Ishikawa (cell line): Measurements from ENCODE around the gene DGKZ.
A peak's percentile ranks its signal among the peaks of the same experiment; 100 is the strongest.

ENCODE experiments used
- CEBPB ChIP-seq: IDR thresholded peaks from 2 replicates; pipeline ENCODE4 v1.6.1; 2012
- CREB1 ChIP-seq: IDR thresholded peaks from 2 replicates; pipeline ENCODE4 v1.6.1; 2012; ENCODE audit warnings: low read depth
- EGR1 ChIP-seq: IDR thresholded peaks from 2 replicates; pipeline ENCODE4 v1.6.1; 2012
- EP300 ChIP-seq: IDR thresholded peaks from 2 replicates; pipeline ENCODE4 v1.6.1; 2012; ENCODE audit warnings: borderline replicate concordance
- FOXM1 ChIP-seq: IDR thresholded peaks from 2 replicates; pipeline ENCODE4 v1.6.1; 2012; ENCODE audit warnings: low read depth, borderline replicate concordance
- NFIC ChIP-seq: IDR thresholded peaks from 2 replicates; pipeline ENCODE4 v1.6.1; 2012
- RAD21 ChIP-seq: IDR thresholded peaks from 2 replicates; pipeline ENCODE4 v1.6.1; 2012; ENCODE audit warnings: low read depth
- TAF1 ChIP-seq: IDR thresholded peaks from 2 replicates; pipeline ENCODE4 v1.6.1; 2012; ENCODE audit warnings: low read depth, mild to moderate bottlenecking
- TCF12 ChIP-seq: IDR thresholded peaks from 2 replicates; pipeline ENCODE4 v1.6.1; 2012; ENCODE audit warnings: low read depth
- TEAD4 ChIP-seq: IDR thresholded peaks from 2 replicates; pipeline ENCODE4 v1.6.1; 2012
- USF1 ChIP-seq: IDR thresholded peaks from 2 replicates; pipeline ENCODE4 v1.6.1; 2012
- YY1 ChIP-seq: IDR thresholded peaks from 2 replicates; pipeline ENCODE4 v1.6.1; 2012; ENCODE audit warnings: low read depth
- ZBTB7A ChIP-seq: IDR thresholded peaks from 2 replicates; pipeline ENCODE4 v1.6.1; 2012; ENCODE audit warnings: low read depth
- TF ChIP-seq, protein P1 (sequence below): IDR thresholded peaks from 2 replicates; pipeline ENCODE4 v1.6.1; 2012
- TF ChIP-seq, protein P2 (sequence below): IDR thresholded peaks from 2 replicates; pipeline ENCODE4 v1.6.1; 2012; ENCODE audit warnings: low read depth, mild to moderate bottlenecking

The DGKZ gene

GRCh38 chr11:46391186-46391577, 43.9 kb downstream of the DGKZ start:
- TF ChIP-seq, protein P1, sequence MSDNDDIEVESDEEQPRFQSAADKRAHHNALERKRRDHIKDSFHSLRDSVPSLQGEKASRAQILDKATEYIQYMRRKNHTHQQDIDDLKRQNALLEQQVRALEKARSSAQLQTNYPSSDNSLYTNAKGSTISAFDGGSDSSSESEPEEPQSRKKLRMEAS, result no peak
- TF ChIP-seq TCF12 (no peak), RAD21 (no peak), TEAD4 (no peak), CEBPB (no peak), NFIC (no peak), USF1 (no peak), EP300 (no peak), ZBTB7A (no peak), EGR1 (no peak), TAF1 (no peak)

- 0 out of 2 replicates have a peak, but pooled peaks have one; percentile 74 for TF ChIP-seq ZBTB7A
- TF ChIP-seq, protein P1, result peak; percentile 9; the same call in 1 of the 2 replicates
- peak; percentile 22; the same call in 1 of the 2 replicates for TF ChIP-seq RAD21
- no peak for TF ChIP-seq TCF12
- TF ChIP-seq EGR1, result 0 out of 2 replicates have a peak, but pooled peaks have one; percentile 37
Observed at GRCh38 chr11:46391578-46392420, 44.5 kb downstream of the DGKZ start, which contains the start of gene CHRM4. TSS of gene CHRM4 (minus strand) at chr11:46391776. CDS start at chr11:46386557, 5,219 bp downstream.

GRCh38 chr11:46392421-46393230, 45.4 kb downstream of the DGKZ start:
- TF ChIP-seq USF1 (peak; percentile 6; the same call in 1 of the 2 replicates), YY1 (peak; percentile 39; the same call in 1 of the 2 replicates), RAD21 (no peak), CEBPB (no peak), CREB1 (no peak), TEAD4 (peak; percentile 36), NFIC (no peak), EP300 (peak; percentile 18; the same call in 1 of the 2 replicates), EGR1 (peak; percentile 94), TAF1 (no peak), ZBTB7A (peak; percentile 34; the same call in 1 of the 2 replicates), FOXM1 (no peak), TCF12 (0 out of 2 replicates have a peak, but pooled peaks have one; percentile 23)
- TF ChIP-seq, protein P2, sequence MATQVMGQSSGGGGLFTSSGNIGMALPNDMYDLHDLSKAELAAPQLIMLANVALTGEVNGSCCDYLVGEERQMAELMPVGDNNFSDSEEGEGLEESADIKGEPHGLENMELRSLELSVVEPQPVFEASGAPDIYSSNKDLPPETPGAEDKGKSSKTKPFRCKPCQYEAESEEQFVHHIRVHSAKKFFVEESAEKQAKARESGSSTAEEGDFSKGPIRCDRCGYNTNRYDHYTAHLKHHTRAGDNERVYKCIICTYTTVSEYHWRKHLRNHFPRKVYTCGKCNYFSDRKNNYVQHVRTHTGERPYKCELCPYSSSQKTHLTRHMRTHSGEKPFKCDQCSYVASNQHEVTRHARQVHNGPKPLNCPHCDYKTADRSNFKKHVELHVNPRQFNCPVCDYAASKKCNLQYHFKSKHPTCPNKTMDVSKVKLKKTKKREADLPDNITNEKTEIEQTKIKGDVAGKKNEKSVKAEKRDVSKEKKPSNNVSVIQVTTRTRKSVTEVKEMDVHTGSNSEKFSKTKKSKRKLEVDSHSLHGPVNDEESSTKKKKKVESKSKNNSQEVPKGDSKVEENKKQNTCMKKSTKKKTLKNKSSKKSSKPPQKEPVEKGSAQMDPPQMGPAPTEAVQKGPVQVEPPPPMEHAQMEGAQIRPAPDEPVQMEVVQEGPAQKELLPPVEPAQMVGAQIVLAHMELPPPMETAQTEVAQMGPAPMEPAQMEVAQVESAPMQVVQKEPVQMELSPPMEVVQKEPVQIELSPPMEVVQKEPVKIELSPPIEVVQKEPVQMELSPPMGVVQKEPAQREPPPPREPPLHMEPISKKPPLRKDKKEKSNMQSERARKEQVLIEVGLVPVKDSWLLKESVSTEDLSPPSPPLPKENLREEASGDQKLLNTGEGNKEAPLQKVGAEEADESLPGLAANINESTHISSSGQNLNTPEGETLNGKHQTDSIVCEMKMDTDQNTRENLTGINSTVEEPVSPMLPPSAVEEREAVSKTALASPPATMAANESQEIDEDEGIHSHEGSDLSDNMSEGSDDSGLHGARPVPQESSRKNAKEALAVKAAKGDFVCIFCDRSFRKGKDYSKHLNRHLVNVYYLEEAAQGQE, result peak; percentile 99
- TF ChIP-seq, protein P1, result peak; percentile 66

- TF ChIP-seq TAF1 (no peak), EGR1 (no peak), EP300 (no peak), NFIC (no peak), TCF12 (no peak), RAD21 (no peak), CREB1 (no peak), TEAD4 (no peak), CEBPB (no peak), USF1 (no peak), FOXM1 (no peak), ZBTB7A (no peak), YY1 (no peak)
- TF ChIP-seq, protein P2, result no peak
- TF ChIP-seq, protein P1, result no peak
Observed at GRCh38 chr11:46393231-46393616, 46.0 kb downstream of the DGKZ start.
